Keratinocyte (primary cell): ENCODE data around the gene HPSE2. TPM values are rescaled to one million over a fixed set of nuclear protein-coding genes. Genes with fewer than 3 reads are reported as not detected.

Experiments used
- DNase-seq: peaks from one replicate; pipeline ENCODE4 v3.0.0-alpha.2; 2011; ENCODE audit warnings: low read depth, missing footprints, low spot score
- FAIRE-seq: peaks from 2 replicates; lab custom pipeline; 2011; peaks lifted over from hg19 to GRCh38; lab: Jason Lieb, UNC
- H2AFZ ChIP-seq: 2 replicates; pipeline ENCODE4 v1.6.0; 2012; ENCODE audit warnings: low read length, control low read depth, inconsistent platforms; ENCODE audit not compliant: control insufficient read depth
- H3K27ac ChIP-seq: 2 replicates; pipeline ENCODE4 v1.5.1; 2011; ENCODE audit warnings: low read length; ENCODE audit not compliant: control insufficient read depth, insufficient read depth
- H3K27me3 ChIP-seq: 3 replicates; pipeline ENCODE4 v1.6.0; 2011; ENCODE audit warnings: low read length; ENCODE audit not compliant: control insufficient read depth, insufficient read depth; ENCODE audit errors: extremely low read depth
- H3K36me3 ChIP-seq, 2 experiments: 2 replicates in 1 of 2; 3 replicates in 1 of 2; pipeline ENCODE4 v1.5.1; 2011; ENCODE audit warnings: low read length in 2 of 2, mild to moderate bottlenecking in 1 of 2; ENCODE audit not compliant: control insufficient read depth in 2 of 2, insufficient read depth in 2 of 2; ENCODE audit errors: extremely low read depth in 1 of 2
- H3K4me1 ChIP-seq: 3 replicates; pipeline ENCODE4 v1.5.1; 2011; ENCODE audit warnings: low read length; ENCODE audit not compliant: control insufficient read depth, insufficient read depth; ENCODE audit errors: extremely low read depth
- H3K4me2 ChIP-seq: 3 replicates; pipeline ENCODE4 v1.6.0; 2011; ENCODE audit warnings: low read depth, low read length; ENCODE audit not compliant: control insufficient read depth, insufficient read depth; ENCODE audit errors: extremely low read depth
- H3K4me3 ChIP-seq, 3 experiments: fragments of 200-600 bp in 1 of 3; sonication (generic) in 1 of 3; 2 replicates in 2 of 3; 3 replicates in 1 of 3; pipeline ENCODE4 v1.5.1; 2011 to 2016; ENCODE audit warnings: low read length in 3 of 3, mild to moderate bottlenecking in 3 of 3, control low read depth in 2 of 3, inconsistent platforms in 1 of 3, low read depth in 1 of 3, mixed read lengths in 1 of 3, mixed run types in 1 of 3, moderate library complexity in 1 of 3; ENCODE audit not compliant: control insufficient read depth in 2 of 3, insufficient read depth in 2 of 3; ENCODE audit errors: extremely low read depth in 1 of 3
- H3K79me2 ChIP-seq: 2 replicates; pipeline ENCODE4 v1.6.0; 2012; ENCODE audit warnings: low read length; ENCODE audit not compliant: control insufficient read depth, insufficient read depth
- H3K9ac ChIP-seq: 3 replicates; pipeline ENCODE4 v1.6.0; 2011; ENCODE audit warnings: low read length; ENCODE audit not compliant: control insufficient read depth, insufficient read depth; ENCODE audit errors: extremely low read depth
- H3K9me1 ChIP-seq: 3 replicates; pipeline ENCODE4 v1.6.0; 2011; ENCODE audit warnings: low read length; ENCODE audit not compliant: control insufficient read depth, insufficient read depth; ENCODE audit errors: extremely low read depth
- H3K9me3 ChIP-seq: 2 replicates; pipeline ENCODE4 v1.5.1; 2012; ENCODE audit warnings: low read depth, low read length; ENCODE audit not compliant: control insufficient read depth
- H4K20me1 ChIP-seq: 3 replicates; pipeline ENCODE4 v1.6.0; 2011; ENCODE audit warnings: low read length; ENCODE audit not compliant: control insufficient read depth, insufficient read depth; ENCODE audit errors: extremely low read depth
- EZH2 ChIP-seq: IDR thresholded peaks from one replicate; pipeline ENCODE4 v1.6.1; 2012; ENCODE audit warnings: inconsistent platforms, mild to moderate bottlenecking, low read length, moderate library complexity
- dilution Hi-C: fragments of 300-500 bp; cut with MboI; formaldehyde crosslinking; loops from one replicate; pipeline ENCODE4 v1.7.0; 2020; ENCODE audit warnings: low sequenced_read_pairs; ENCODE audit not compliant: extremely low pct_ligation_motif_present
- polyA plus RNA-seq, 5 experiments: library from polyadenylated mRNA; depleted of rRNA in 3 of 5; stranded (reverse) in 3 of 5; stranded (forward) in 1 of 5; unstranded in 1 of 5; fragments of >200 nt; gene quantifications; 1 replicate in 1 of 5; 2 replicates in 3 of 5; 3 replicates in 1 of 5; pipeline versions ENCODE4 v1.2.1 to v1.2.3, GENCODE V29; 2011 to 2012; ENCODE audit warnings: missing spikeins in 2 of 5, low read depth in 1 of 5, low replicate concordance in 1 of 5
- TF ChIP-seq, protein P1 (sequence below), 3 experiments: IDR thresholded peaks in 1 of 3; conservative IDR thresholded peaks in 1 of 3; optimal IDR thresholded peaks in 1 of 3; 2 replicates in 2 of 3; 3 replicates in 1 of 3; pipeline versions ENCODE3 to v1.5.1; 2011; ENCODE audit warnings: low read length in 3 of 3, mild to moderate bottlenecking in 3 of 3, moderate library complexity in 2 of 3, control low read depth in 1 of 3, inconsistent platforms in 1 of 3; ENCODE audit not compliant: insufficient read depth in 2 of 3; ENCODE audit errors: extremely low read depth in 1 of 3

The HPSE2 gene
- polyA plus RNA-seq, 1 donor (not counting 4 experiments of a cell fraction or from before 2014, with no cell fraction given): 0.01 TPM

DNA sequence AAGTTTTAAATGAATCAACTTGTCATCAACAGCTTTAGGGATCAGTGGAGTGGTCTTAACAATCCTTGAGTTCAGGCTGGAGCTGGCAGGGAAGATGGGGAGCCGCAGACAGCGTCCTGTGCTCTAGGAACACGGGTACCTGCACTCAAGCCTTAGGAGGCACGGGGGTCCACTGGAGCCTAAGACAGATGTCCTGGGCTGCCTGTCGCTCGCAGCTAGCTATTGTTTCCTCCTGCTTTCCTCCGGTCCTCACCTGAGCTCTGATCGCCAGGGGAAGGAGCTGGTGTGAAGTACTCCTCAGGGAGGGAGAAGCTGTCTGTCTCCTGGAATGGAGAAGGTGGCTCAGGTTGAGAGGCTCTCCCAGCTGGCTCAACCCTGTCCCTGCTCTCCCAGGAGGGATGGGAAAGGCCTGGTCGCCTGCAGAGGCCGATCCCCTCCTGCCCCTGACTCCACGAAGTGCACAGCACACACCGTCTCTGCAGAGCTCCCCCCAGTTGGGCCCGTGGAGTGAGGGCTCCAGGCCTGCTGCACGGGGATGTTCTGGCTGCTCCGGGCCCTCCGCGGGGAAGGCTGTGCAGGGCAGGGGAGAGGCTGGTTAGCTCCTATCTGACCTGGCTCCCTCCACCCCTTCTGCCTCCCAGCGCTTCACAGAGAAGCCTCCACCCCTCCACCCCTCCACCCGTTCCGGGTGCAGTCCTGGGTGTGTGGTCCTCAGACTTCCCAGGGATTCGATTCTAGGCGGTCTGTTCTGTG is 806.2 kb downstream of the HPSE2 start:
- DNase-seq (no peak), FAIRE-seq (no peak)
- no peak overlapping the region for H2AFZ ChIP-seq
- H3K27ac ChIP-seq: no peak overlapping the region
- TF ChIP-seq EZH2: no peak
- TF ChIP-seq, protein P1, sequence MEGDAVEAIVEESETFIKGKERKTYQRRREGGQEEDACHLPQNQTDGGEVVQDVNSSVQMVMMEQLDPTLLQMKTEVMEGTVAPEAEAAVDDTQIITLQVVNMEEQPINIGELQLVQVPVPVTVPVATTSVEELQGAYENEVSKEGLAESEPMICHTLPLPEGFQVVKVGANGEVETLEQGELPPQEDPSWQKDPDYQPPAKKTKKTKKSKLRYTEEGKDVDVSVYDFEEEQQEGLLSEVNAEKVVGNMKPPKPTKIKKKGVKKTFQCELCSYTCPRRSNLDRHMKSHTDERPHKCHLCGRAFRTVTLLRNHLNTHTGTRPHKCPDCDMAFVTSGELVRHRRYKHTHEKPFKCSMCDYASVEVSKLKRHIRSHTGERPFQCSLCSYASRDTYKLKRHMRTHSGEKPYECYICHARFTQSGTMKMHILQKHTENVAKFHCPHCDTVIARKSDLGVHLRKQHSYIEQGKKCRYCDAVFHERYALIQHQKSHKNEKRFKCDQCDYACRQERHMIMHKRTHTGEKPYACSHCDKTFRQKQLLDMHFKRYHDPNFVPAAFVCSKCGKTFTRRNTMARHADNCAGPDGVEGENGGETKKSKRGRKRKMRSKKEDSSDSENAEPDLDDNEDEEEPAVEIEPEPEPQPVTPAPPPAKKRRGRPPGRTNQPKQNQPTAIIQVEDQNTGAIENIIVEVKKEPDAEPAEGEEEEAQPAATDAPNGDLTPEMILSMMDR (optimal IDR thresholded peaks at IDR 0.05 in 1 of 3, IDR thresholded peaks at IDR 0.05 in 1 of 3, conservative IDR thresholded peaks at IDR 0.05 in 1 of 3; ENCODE audit: extremely low read depth in 1 of 3, insufficient read depth in 2 of 3, low read length in 3 of 3): no peak
- peaks cover 6% of the 10 kb centered on the region for H3K4me1 ChIP-seq
- no peaks in the 10 kb centered on the region for H4K20me1 ChIP-seq
- H3K36me3 ChIP-seq: peaks cover 10 to 34% of the 10 kb centered on the region in 2 experiments
- no peak overlapping the region for H3K4me3 ChIP-seq
- H3K9ac ChIP-seq: no peak overlapping the region
- H3K79me2 ChIP-seq: no peaks in the 10 kb centered on the region
- dilution Hi-C loops: no loop called here
- no peaks in the 10 kb centered on the region for H3K27me3 ChIP-seq
- no peaks in the 10 kb centered on the region for H3K9me3 ChIP-seq
- H3K4me2 ChIP-seq: no peak overlapping the region
- H3K9me1 ChIP-seq: no peaks in the 10 kb centered on the region

DNA sequence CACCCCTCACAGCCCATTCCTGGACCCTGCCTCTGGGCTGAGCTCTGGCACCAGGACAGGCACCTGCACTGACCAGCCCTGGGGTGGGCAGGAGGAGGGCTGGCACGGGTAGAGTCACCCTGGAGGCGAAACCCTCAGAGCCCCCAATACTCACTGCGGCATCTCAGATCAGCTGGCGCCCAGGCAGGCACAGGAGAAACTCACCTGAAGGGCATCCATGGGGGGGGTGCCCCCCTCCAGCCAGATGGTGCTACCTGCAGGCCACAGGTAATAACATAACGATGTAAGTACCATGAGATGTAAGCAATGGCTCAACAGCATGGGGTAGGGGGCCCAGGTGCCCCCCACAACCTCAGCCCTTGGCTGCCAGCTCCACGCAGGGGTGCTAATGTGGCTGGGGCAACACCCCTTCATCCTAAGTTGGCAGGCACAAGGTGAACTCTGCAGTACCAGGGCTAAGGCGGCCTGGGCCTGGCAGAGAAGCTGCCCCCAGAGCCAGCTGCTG is 808.6 kb downstream of the HPSE2 start:
- H3K4me1 ChIP-seq: peaks cover 6% of the 10 kb centered on the region
- H3K79me2 ChIP-seq: no peaks in the 10 kb centered on the region
- H3K27me3 ChIP-seq: no peaks in the 10 kb centered on the region
- dilution Hi-C loops: no loop called here
- DNase-seq: no peak
- H3K4me2 ChIP-seq: no peak overlapping the region
- no peaks in the 10 kb centered on the region for H3K9me1 ChIP-seq
- H3K36me3 ChIP-seq: peaks cover 8 to 33% of the 10 kb centered on the region in 2 experiments
- H3K9me3 ChIP-seq: no peaks in the 10 kb centered on the region
- no peak overlapping the region for H2AFZ ChIP-seq
- TF ChIP-seq, protein P1 (optimal IDR thresholded peaks at IDR 0.05 in 1 of 3, IDR thresholded peaks at IDR 0.05 in 1 of 3, conservative IDR thresholded peaks at IDR 0.05 in 1 of 3; ENCODE audit: extremely low read depth in 1 of 3, insufficient read depth in 2 of 3, low read length in 3 of 3): no peak
- no peak for TF ChIP-seq EZH2
- H4K20me1 ChIP-seq: no peaks in the 10 kb centered on the region
- no peak overlapping the region for H3K4me3 ChIP-seq
- H3K9ac ChIP-seq: no peak overlapping the region
- FAIRE-seq: no peak
- no peak overlapping the region for H3K27ac ChIP-seq
